ENCODE measurements around the gene HSPB3.
"Not testable (repeated sequence)": the region's sequence is repeated elsewhere in the genome, so short reads cannot be mapped to it uniquely, and the experiment has no call there.

The HSPB3 gene

DNA sequence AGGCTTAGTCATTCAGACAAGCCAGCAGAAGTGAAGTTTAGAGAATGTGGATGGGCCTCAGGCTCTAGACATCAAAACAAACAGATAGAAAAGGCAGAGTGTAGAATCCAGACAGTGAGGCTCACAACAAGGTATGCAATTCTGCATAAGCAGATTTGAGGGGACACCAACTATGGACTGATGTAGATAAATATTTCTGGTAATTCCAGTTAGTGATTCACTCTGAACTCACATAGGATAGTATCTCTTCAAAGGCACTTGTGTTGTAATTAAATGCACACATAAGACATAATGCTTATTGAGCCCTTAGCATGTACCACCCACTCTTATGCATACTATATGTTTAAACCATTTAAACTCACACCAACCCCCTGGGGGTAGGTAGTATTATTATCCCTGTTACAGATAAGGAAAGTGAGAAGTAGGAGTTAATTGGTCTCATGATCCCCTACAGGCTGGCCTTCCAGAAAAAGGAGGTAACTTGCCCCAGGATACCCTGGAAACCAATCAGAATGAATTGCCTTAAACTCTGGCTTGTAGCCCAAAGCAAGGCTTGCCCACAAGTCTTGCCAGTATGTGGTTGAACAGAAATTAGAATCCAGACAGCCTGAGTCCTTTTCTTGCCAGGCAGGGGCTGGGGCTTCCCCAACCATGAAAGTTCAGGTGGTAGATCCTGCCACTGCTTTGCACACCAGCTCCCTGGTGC lies 39.5 kb upstream of the HSPB3 start:
- Histone ChIP-seq H3K9me3 (replicated peaks in 1 of 2; ENCODE audit: control insufficient read depth in 2 of 2, insufficient read depth in 1 of 2, low read depth in 1 of 2, low read length in 2 of 2) (no peaks in the 10 kb centered on the region), H4K91ac (ENCODE audit: low read depth, low read length, poor library complexity) (no peak overlapping the region), H3K4ac (ENCODE audit: low read length) (no peak overlapping the region), H2BK5ac (ENCODE audit: low read length) (no peak overlapping the region), H3K18ac (ENCODE audit: low read length) (peak overlapping the region; percentile 32), H3K27ac (replicated peaks; ENCODE audit: low read length) (no peak overlapping the region), H3K9ac (ENCODE audit: low read depth, low read length, poor library complexity) (no peak overlapping the region), H3K14ac (ENCODE audit: low read length) (no peak overlapping the region), H2AFZ (ENCODE audit: low read length) (no peak overlapping the region), H3K27me3 (ENCODE audit: control insufficient read depth in 3 of 3, insufficient read depth in 3 of 3, low read depth in 1 of 3, low read length in 3 of 3) (no peaks in the 10 kb centered on the region), H3K4me3 (ENCODE audit: low read length in 2 of 2) (no peak overlapping the region), H3K23ac (ENCODE audit: low read depth, low read length, poor library complexity) (no peak overlapping the region), H2BK15ac (ENCODE audit: low read length) (no peak overlapping the region), H2BK120ac (ENCODE audit: low read depth, low read length) (no peak overlapping the region), H3K4me2 (ENCODE audit: insufficient read depth, low read length, poor library complexity, severe bottlenecking) (no peak overlapping the region), H4K8ac (ENCODE audit: low read depth, low read length) (no peak overlapping the region), H3K4me1 (ENCODE audit: control insufficient read depth in 2 of 2, insufficient read depth in 1 of 2, low read depth in 1 of 2, low read length in 2 of 2) (no peaks in the 10 kb centered on the region), H3K36me3 (replicated peaks in 1 of 2; ENCODE audit: control insufficient read depth in 2 of 2, insufficient read depth in 2 of 2, low read length in 2 of 2) (no peaks in the 10 kb centered on the region), H2AK5ac (ENCODE audit: low read depth, low read length) (no peak overlapping the region), H3K79me1 (ENCODE audit: low read depth, low read length) (no peaks in the 10 kb centered on the region), H2BK12ac (ENCODE audit: low read length) (no peak overlapping the region)
- DNase-seq (ENCODE audit: low spot score), result no peak

DNA sequence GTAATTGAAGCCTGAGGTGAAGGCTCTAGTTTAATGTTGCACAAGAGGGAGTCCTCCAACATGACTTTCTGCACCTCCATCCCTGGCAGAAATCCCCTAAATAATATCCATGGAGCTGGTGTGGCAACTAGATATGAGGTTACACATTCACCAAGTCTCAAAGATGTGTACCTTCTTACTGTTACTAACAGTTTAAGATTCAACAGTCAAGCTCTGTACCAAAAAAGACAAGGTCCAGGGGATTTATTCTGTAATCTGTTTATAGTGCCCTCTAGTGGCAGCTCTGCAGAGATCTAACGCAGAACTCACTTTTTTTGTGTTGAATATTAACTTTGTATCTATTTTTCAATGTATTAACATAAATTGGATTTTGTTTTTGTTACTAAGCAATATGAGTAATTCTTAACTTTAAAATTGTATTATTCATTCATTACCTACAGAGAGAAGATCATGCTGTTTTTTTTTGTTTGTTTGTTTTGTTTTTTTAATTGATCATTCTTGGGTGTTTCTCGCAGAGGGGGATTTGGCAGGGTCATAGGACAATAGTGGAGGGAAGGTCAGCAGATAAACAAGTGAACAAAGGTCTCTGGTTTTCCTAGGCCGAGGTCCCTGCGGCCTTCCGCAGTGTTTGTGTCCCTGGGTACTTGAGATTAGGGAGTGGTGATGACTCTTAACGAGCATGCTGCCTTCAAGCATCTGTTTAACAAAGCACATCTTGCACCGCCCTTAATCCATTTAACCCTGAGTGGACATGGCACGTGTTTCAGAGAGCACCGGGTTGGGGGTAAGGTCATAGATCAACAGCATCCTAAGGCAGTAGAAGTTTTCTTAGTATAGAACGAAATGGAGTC lies 35.7 kb upstream of the HSPB3 start:
- H3K4ac ChIP-seq (ENCODE audit: low read length); H4K8ac ChIP-seq (ENCODE audit: low read depth, low read length); H4K91ac ChIP-seq (ENCODE audit: low read depth, low read length, poor library complexity); H3K79me1 ChIP-seq (ENCODE audit: low read depth, low read length); H3K9ac ChIP-seq (ENCODE audit: low read depth, low read length, poor library complexity); H3K14ac ChIP-seq (ENCODE audit: low read length); H3K4me3 ChIP-seq (ENCODE audit: low read length in 2 of 2); H3K27me3 ChIP-seq (ENCODE audit: control insufficient read depth in 3 of 3, insufficient read depth in 3 of 3, low read depth in 1 of 3, low read length in 3 of 3); H3K4me1 ChIP-seq (ENCODE audit: control insufficient read depth in 2 of 2, insufficient read depth in 1 of 2, low read depth in 1 of 2, low read length in 2 of 2); H3K18ac ChIP-seq (ENCODE audit: low read length); H2BK12ac ChIP-seq (ENCODE audit: low read length); H2AFZ ChIP-seq (ENCODE audit: low read length); H3K4me2 ChIP-seq (ENCODE audit: insufficient read depth, low read length, poor library complexity, severe bottlenecking); H2BK120ac ChIP-seq (ENCODE audit: low read depth, low read length); H3K9me3 ChIP-seq (replicated peaks in 1 of 2; ENCODE audit: control insufficient read depth in 2 of 2, insufficient read depth in 1 of 2, low read depth in 1 of 2, low read length in 2 of 2); H2BK15ac ChIP-seq (ENCODE audit: low read length); H3K27ac ChIP-seq (replicated peaks; ENCODE audit: low read length); H2AK5ac ChIP-seq (ENCODE audit: low read depth, low read length); H2BK5ac ChIP-seq (ENCODE audit: low read length); H3K23ac ChIP-seq (ENCODE audit: low read depth, low read length, poor library complexity); H3K36me3 ChIP-seq (replicated peaks in 1 of 2; ENCODE audit: control insufficient read depth in 2 of 2, insufficient read depth in 2 of 2, low read length in 2 of 2): not testable (repeated sequence)
- peak; percentile 23 for DNase-seq (ENCODE audit: low spot score)
- WGBS, 2 donors (ENCODE audit: extremely low coverage in 2 of 2, insufficient read length in 2 of 2, insufficient replicate concordance in 1 of 2), result no CpG with 5 or more reads among the region's 10 CpGs

DNA sequence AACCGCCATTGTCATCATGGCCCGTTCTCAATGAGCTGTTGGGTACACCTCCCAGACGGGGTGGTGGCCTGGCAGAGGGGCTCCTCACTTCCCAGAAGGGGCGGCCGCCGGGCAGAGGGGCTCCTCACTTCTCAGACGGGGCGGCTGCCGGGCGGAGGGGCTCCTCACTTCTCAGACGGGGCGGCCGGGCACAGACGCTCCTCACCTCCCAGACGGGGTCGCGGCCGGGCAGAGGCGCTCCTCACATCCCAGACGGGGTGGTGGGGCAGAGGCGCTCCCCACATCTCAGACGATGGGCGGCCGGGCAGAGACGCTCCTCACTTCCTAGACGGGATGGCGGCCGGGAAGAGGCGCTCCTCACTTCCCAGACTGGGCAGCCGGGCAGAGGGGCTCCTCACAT lies 35.0 kb upstream of the HSPB3 start:
- not testable (repeated sequence) for H3K27me3 ChIP-seq (ENCODE audit: control insufficient read depth in 3 of 3, insufficient read depth in 3 of 3, low read depth in 1 of 3, low read length in 3 of 3); H3K14ac ChIP-seq (ENCODE audit: low read length); H3K18ac ChIP-seq (ENCODE audit: low read length); H4K8ac ChIP-seq (ENCODE audit: low read depth, low read length); H2AFZ ChIP-seq (ENCODE audit: low read length); H2BK120ac ChIP-seq (ENCODE audit: low read depth, low read length); H3K9me3 ChIP-seq (replicated peaks in 1 of 2; ENCODE audit: control insufficient read depth in 2 of 2, insufficient read depth in 1 of 2, low read depth in 1 of 2, low read length in 2 of 2); H3K4me2 ChIP-seq (ENCODE audit: insufficient read depth, low read length, poor library complexity, severe bottlenecking); H3K9ac ChIP-seq (ENCODE audit: low read depth, low read length, poor library complexity); H3K27ac ChIP-seq (replicated peaks; ENCODE audit: low read length); H2AK5ac ChIP-seq (ENCODE audit: low read depth, low read length); H3K4me3 ChIP-seq (ENCODE audit: low read length in 2 of 2); H3K23ac ChIP-seq (ENCODE audit: low read depth, low read length, poor library complexity); DNase-seq (ENCODE audit: low spot score); H3K4me1 ChIP-seq (ENCODE audit: control insufficient read depth in 2 of 2, insufficient read depth in 1 of 2, low read depth in 1 of 2, low read length in 2 of 2); H2BK15ac ChIP-seq (ENCODE audit: low read length); H2BK12ac ChIP-seq (ENCODE audit: low read length); H4K91ac ChIP-seq (ENCODE audit: low read depth, low read length, poor library complexity); H3K4ac ChIP-seq (ENCODE audit: low read length); H3K36me3 ChIP-seq (replicated peaks in 1 of 2; ENCODE audit: control insufficient read depth in 2 of 2, insufficient read depth in 2 of 2, low read length in 2 of 2); H3K79me1 ChIP-seq (ENCODE audit: low read depth, low read length); H2BK5ac ChIP-seq (ENCODE audit: low read length)
- no CpG with 5 or more reads among the region's 30 CpGs for WGBS, 2 donors (ENCODE audit: extremely low coverage in 2 of 2, insufficient read length in 2 of 2, insufficient replicate concordance in 1 of 2)

DNA sequence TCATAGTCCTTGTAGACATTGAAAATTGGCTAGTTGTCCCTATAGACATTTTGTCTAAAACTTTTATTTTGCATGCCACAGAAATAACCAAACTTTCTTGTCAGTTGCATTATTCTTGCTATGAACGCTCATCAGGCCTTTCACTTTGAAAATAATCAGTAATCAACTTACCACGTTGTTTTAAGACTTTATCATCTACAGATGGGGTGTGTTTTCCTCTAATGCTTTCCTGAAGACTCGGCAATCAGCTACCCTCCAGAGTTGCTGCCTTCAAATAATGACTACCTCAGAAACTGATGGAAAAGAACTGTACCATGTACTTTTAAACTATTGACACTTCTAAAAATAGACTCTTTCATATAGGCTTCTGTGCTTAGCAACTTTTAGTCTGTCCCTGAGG lies 33.5 kb upstream of the HSPB3 start:
- H3K23ac ChIP-seq (ENCODE audit: low read depth, low read length, poor library complexity), result no peak overlapping the region
- H3K27me3 ChIP-seq (ENCODE audit: control insufficient read depth in 3 of 3, insufficient read depth in 3 of 3, low read depth in 1 of 3, low read length in 3 of 3), result no peaks in the 10 kb centered on the region
- H3K27ac ChIP-seq (replicated peaks; ENCODE audit: low read length), result no peak overlapping the region
- no peak overlapping the region for H3K4me3 ChIP-seq (ENCODE audit: low read length in 2 of 2)
- H4K8ac ChIP-seq (ENCODE audit: low read depth, low read length), result no peak overlapping the region
- no peak overlapping the region for H2AFZ ChIP-seq (ENCODE audit: low read length)
- H2BK15ac ChIP-seq (ENCODE audit: low read length), result no peak overlapping the region
- no peak overlapping the region for H3K18ac ChIP-seq (ENCODE audit: low read length)
- no peak overlapping the region for H2BK12ac ChIP-seq (ENCODE audit: low read length)
- no peak overlapping the region for H2BK5ac ChIP-seq (ENCODE audit: low read length)
- no peak overlapping the region for H2AK5ac ChIP-seq (ENCODE audit: low read depth, low read length)
- H3K9ac ChIP-seq (ENCODE audit: low read depth, low read length, poor library complexity), result no peak overlapping the region
- no peak overlapping the region for H3K4ac ChIP-seq (ENCODE audit: low read length)
- no peak for DNase-seq (ENCODE audit: low spot score)
- no peaks in the 10 kb centered on the region for H3K36me3 ChIP-seq (replicated peaks in 1 of 2; ENCODE audit: control insufficient read depth in 2 of 2, insufficient read depth in 2 of 2, low read length in 2 of 2)
- H3K9me3 ChIP-seq (replicated peaks in 1 of 2; ENCODE audit: control insufficient read depth in 2 of 2, insufficient read depth in 1 of 2, low read depth in 1 of 2, low read length in 2 of 2), result no peaks in the 10 kb centered on the region
- no peaks in the 10 kb centered on the region for H3K79me1 ChIP-seq (ENCODE audit: low read depth, low read length)
- no peak overlapping the region for H4K91ac ChIP-seq (ENCODE audit: low read depth, low read length, poor library complexity)
- no peaks in the 10 kb centered on the region for H3K4me1 ChIP-seq (ENCODE audit: control insufficient read depth in 2 of 2, insufficient read depth in 1 of 2, low read depth in 1 of 2, low read length in 2 of 2)
- H3K14ac ChIP-seq (ENCODE audit: low read length), result no peak overlapping the region
- no CpG with 5 or more reads among the region's 3 CpGs for WGBS, 2 donors (ENCODE audit: extremely low coverage in 2 of 2, insufficient read length in 2 of 2, insufficient replicate concordance in 1 of 2)
- H3K4me2 ChIP-seq (ENCODE audit: insufficient read depth, low read length, poor library complexity, severe bottlenecking), result no peak overlapping the region
- no peak overlapping the region for H2BK120ac ChIP-seq (ENCODE audit: low read depth, low read length)
